Mesenteric fat pad (tissue), 1 donor: Measurements from ENCODE around the gene FHOD1. TPM values are rescaled to one million over a fixed set of nuclear protein-coding genes. Genes with fewer than 3 reads are reported as not detected.

Experiments used
- DNase-seq: peaks from one replicate; pipeline ENCODE4 v3.0.0-alpha.2; 2020; ENCODE audit warnings: low spot score
- total RNA-seq: library from RNA; stranded (reverse); fragmentation: NEBNext Ultra II Directional; extraction: Animal tissue kit (Norgen Biotek cat#: 25700); gene quantifications from one replicate; pipeline ENCODE4 v1.2.1, GENCODE V29; 2021
- donor health status: DM: yes; HTN: yes; CAD: no.

Gene FHOD1
- total RNA-seq, 1 donor from 2014 or later = 36.6 TPM

- no peak for DNase-seq
Measured at GRCh38 chr16:67210069-67210937, 37.0 kb downstream of the FHOD1 start.

- DNase-seq = no peak
Measured at GRCh38 chr16:67209565-67209964, 37.7 kb downstream of the FHOD1 start.

DNA sequence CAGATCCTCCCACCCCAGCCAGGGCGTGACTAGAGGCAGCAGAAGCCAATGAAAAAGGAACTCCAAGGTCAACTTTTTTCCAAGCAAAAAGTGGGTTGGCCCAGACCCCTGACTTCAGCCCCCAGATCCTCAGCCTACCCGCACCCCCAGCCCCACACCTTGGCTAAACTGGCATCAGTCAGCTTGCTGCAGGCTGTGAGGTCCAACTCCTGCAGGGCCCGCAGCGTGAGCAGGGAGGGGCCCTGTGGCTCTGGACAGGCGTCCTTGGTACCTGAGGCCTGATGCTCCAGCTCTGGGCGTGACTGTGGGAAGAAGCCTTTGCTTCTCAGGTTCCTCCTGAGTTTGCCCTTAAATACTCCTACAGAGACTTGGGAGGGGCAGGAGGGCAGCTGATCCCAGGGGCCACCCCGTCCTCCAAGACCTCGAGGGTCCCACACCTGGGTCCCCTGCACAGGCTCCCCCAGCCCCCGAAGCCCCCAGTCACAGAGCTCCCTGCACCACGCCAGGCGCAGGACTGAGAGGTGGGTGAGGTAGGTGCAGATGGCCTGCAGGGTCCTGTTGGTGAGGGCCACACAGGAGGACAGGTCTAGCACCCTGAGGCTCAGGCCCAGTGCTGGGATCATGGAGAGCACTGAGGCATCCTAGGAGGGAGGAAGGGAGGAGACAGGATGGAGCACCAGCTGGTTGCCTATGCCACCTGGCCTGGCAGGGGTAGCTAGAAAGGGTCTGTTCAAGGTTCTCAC lies 39.0 kb downstream of the FHOD1 start:
- DNase-seq = no peak

DNA sequence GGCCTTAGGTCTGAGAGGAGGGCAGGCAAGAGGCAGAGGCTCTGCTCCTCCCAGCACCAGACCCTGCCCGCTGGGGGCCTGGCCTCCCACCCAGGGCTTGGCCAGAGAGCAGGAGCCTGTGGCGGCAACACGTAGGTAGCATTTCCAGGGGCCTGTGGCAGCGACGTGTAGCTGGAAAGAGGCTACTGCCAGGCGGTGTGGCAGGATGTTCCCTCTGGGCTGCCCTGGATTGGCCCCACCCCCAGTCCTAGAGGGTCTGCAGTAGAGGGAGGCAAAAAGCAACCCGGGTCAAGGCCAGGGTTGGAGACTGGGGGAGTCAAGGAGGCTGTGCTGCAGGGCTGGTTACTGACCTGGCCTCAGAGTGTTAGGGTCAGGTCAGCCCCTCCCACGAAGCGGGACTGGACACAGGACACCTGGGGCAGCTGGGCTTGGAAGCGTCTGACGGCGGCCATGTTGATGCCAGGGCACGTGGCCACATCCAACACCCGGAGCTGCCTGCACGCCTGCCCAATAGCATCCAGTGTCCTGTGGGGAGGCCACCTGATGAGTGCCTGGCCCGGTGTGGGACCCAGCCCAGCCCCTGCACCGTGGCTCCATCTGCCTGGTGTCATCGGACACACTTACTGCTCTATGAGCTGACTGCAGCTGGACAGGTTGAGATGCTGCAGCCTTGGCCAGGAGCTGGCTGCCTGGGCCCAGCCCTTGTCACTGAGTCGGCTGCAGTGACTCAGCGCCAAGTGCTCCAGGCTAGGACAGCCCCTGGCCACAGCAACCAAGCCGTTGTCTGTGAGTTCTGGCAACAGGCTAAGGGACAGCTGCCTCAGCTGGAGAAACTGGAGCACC lies 39.8 kb downstream of the FHOD1 start:
- DNase-seq = no peak

DNA sequence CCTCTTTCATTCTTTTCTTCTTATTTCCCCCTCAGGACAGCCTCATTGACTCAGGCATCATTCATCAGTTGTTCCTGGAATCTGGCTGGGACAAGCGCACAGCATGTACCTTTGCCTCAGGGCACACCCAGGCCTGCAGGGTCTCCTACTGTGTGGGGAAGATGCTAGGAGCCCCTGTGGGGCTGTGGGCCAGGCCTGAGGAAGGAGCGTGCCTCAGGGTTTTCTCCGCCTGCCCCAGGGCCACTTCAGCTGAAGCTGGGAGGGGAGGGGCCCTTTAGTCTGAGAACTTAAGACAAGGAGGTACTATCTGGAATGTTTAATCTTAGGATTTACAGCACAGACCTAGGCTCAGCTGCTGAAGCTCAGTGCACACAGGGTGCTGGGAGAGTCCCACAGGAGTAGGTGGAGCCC lies 40.4 kb downstream of the FHOD1 start:
- DNase-seq = no peak

GRCh38 chr16:67206129-67206837 lies 41.0 kb downstream of the FHOD1 start:
- no peak for DNase-seq

DNA sequence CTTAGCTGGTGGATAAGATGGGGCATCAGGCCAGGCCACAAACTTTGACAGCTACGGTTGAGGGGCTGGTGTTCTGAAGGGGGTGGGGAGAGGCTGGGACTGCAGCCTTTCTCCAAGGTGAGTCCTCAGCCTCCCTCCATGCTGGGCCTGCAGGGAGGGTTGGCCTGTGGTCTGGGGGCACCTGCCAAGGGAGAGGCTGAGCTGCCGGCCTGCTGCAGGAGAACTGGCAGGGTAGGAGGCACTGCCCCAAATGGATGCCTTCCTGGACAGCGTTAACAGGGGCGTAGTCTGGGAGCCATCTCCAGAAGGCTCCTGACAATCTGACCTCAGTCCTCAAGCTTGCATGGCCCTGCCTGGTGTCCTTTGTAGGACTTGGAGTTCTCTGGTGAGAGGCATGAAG lies 43.2 kb downstream of the FHOD1 start:
- no peak for DNase-seq

DNA sequence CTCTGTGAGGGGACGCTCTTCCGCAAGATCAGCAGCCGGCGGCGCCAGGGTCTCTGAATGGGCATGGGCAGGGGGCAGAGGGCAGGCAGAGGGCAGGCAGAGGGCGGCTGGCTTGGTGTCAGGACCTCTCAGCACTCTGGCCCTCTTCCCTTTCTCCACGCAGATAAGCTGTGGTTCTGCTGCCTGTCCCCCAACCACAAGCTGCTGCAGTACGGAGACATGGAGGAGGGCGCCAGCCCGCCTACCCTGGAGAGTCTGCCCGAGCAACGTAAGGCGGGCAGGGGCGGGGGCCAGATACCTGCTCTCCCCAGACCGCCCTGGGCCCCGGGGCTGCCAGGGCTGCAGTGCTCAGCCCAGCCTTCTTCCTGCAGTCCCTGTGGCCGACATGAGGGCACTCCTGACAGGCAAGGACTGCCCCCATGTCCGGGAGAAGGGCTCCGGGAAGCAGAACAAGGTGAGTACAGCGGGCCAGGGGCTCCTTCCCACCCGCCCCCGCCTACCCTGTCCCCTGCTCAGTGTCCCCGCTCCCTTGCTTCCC lies 44.3 kb downstream of the FHOD1 start:
- DNase-seq = no peak

DNA sequence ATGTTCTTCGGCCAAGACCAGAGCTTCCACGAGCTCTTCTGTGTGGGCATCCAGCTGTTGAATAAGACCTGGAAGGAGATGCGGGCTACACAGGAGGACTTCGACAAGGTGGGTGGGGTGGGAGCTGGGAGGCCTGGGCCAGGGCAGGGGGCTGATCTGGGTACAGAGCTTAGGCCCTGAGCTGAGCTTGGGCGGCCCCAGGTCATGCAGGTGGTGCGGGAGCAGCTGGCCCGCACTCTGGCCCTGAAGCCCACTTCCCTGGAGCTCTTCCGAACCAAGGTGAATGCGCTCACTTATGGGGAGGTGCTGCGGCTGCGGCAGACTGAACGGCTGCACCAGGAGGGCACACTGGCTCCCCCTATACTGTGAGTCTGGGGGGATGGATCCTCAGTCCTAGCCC lies 44.9 kb downstream of the FHOD1 start:
- DNase-seq = no peak

GRCh38 chr16:67201411-67202345 lies 45.6 kb downstream of the FHOD1 start:
- DNase-seq = no peak

GRCh38 chr16:67200491-67200890 lies 46.8 kb downstream of the FHOD1 start:
- no peak for DNase-seq

DNA sequence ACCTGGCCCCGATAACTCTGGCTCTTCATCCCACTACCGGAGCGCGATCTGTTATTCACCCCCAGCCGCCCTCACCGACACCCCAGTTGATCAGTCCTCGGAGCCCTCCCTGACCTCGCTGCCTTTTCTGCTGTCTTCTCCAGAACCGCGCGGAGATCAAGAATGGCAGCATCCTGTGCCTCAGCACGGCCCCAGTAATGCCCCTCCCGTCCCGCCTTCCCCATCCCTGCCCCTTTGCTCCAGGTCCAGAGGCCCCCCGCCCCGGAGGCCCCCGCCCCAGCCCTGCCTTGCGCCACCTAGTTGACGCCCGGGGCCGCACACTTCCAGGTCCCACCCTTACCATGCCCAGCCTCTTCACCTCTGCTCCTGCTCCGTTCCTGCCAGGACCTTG lies 47.5 kb downstream of the FHOD1 start:
- DNase-seq = no peak

GRCh38 chr16:67199011-67199807 lies 48.1 kb downstream of the FHOD1 start, which contains the start of gene ELMO3:
Gene ELMO3, plus strand, starts transcription at chr16:67199131. Its CDS starts 196 bp downstream, at chr16:67199327.
- no peak for DNase-seq

DNA sequence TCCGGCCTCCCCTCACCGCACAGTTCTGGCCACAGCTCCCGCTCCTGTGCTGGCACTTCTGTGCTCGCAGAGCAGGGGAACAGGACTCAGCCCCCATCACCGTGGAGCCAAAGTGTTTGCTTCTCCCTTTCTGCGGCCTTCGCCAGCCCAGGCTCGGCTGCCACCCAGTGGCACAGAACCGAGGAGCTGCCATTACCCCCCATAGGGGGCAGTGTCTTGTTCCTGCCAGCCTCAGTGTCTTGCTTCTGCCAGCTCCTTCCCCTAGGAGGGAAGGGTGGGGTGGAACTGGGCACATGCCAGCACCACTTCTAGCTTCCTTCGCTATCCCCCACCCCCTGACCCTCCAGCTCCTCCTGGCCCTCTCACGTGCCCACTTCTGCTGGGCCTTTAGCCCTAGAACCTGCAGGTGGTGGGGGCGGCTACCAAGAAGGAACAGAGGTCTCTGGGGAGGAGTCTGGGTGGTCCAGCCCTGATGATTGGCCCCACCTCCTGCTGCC lies 49.0 kb downstream of the FHOD1 start:
- no peak for DNase-seq

DNA sequence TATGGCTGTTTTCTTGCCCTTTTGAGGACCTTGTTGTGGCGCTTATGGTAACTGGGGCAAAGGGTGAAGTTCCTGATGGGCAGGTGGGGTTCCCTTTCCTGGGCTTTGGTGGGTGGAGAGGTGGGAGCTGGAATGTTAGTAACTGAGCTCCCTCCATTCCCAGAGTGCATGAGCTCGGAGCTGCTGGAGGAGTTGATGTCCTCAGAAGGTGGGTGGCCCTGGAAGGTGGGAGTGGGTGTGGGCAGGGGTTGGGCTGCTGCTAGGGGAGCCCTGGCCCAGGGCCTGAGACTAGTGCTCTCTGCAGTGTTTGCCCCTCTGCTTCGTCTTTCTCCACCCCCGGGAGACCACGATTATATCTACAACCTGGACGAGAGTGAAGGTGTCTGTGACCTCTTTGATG lies 49.6 kb downstream of the FHOD1 start:
- DNase-seq = no peak

GRCh38 chr16:67196881-67197280 lies 50.4 kb downstream of the FHOD1 start:
- DNase-seq = no peak

- DNase-seq = no peak
Measured at GRCh38 chr16:67195676-67196075, 51.6 kb downstream of the FHOD1 start.

GRCh38 chr16:67194260-67194659 lies 53.0 kb downstream of the FHOD1 start:
- DNase-seq = no peak
